Nephron (organoid): Measurements from ENCODE around the gene GSTM3.
"Not testable (repeated sequence)": the region's sequence is repeated elsewhere in the genome, so short reads cannot be mapped to it uniquely, and the experiment has no call there.

Experiments
- H3K27ac Mint-ChIP-seq, 3 experiments: 2 replicates each; pipeline ENCODE4 v1.8.0; 2020; ENCODE audit warnings: mixed read lengths in 3 of 3, mild to moderate bottlenecking in 2 of 3, moderate library complexity in 1 of 3
- H3K27me3 Mint-ChIP-seq: 2 replicates; pipeline ENCODE4 v1.8.0; 2021; ENCODE audit warnings: low read depth, mild to moderate bottlenecking, moderate library complexity, mixed read lengths
- H3K36me3 Mint-ChIP-seq: 2 replicates; pipeline ENCODE4 v1.8.0; 2020; ENCODE audit warnings: low read depth, mixed read lengths
- H3K4me1 Mint-ChIP-seq: 2 replicates; pipeline ENCODE4 v1.8.0; 2020; ENCODE audit warnings: mixed read lengths
- H3K4me3 Mint-ChIP-seq, 3 experiments: 2 replicates each; pipeline ENCODE4 v1.8.0; 2020; ENCODE audit warnings: mild to moderate bottlenecking in 3 of 3, mixed read lengths in 3 of 3, moderate library complexity in 2 of 3
- H3K9me3 Mint-ChIP-seq: 2 replicates; pipeline ENCODE4 v1.8.0; 2020; ENCODE audit warnings: mixed read lengths
- TF ChIP-seq, protein P1 (sequence below), 3 experiments: fragments of 200-600 bp; sonication (generic); IDR thresholded peaks; one replicate each; pipeline ENCODE4 v1.5.0; 2021; ENCODE audit warnings: antibody characterized with exemption in 3 of 3; ENCODE audit not compliant: unreplicated experiment in 3 of 3

Gene GSTM3

DNA sequence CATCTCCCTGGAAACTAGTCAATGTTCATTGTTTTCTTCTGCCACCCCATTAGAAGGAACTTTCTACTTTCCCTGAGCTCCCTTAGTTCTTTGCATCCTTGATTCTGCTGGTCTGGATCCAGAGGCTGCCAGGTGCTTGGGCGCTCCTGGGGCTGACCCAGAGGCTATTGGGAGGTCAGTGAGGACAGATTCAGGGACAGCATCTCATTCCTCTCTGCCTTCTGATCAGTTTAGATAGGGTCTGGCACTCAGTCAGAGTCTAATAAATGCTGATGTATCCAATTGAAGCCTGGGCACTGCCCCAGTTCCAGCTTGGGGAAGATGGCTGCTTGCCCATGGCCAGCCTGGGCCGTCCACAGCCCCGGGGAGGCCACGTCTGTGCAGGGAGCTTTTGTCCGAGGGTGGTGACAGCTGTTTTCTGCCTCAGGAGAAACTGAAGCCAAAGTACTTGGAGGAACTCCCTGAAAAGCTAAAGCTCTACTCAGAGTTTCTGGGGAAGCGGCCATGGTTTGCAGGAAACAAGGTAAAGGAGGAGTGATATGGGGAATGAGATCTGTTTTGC lies 50.9 kb downstream of the GSTM3 start:
- H3K27ac Mint-ChIP-seq = peak overlapping the region in 1 of 3 experiments; percentile 48
- peak overlapping the region; percentile 49 to 79 (median 78) for H3K4me3 Mint-ChIP-seq
- no peaks in the 10 kb centered on the region for H3K27me3 Mint-ChIP-seq
- peaks cover 5% of the 10 kb centered on the region for H3K4me1 Mint-ChIP-seq
- TF ChIP-seq, protein P1, sequence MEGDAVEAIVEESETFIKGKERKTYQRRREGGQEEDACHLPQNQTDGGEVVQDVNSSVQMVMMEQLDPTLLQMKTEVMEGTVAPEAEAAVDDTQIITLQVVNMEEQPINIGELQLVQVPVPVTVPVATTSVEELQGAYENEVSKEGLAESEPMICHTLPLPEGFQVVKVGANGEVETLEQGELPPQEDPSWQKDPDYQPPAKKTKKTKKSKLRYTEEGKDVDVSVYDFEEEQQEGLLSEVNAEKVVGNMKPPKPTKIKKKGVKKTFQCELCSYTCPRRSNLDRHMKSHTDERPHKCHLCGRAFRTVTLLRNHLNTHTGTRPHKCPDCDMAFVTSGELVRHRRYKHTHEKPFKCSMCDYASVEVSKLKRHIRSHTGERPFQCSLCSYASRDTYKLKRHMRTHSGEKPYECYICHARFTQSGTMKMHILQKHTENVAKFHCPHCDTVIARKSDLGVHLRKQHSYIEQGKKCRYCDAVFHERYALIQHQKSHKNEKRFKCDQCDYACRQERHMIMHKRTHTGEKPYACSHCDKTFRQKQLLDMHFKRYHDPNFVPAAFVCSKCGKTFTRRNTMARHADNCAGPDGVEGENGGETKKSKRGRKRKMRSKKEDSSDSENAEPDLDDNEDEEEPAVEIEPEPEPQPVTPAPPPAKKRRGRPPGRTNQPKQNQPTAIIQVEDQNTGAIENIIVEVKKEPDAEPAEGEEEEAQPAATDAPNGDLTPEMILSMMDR (IDR thresholded peaks at IDR 0.05; ENCODE audit: unreplicated experiment in 3 of 3) = no peak
- peaks cover 5% of the 10 kb centered on the region for H3K36me3 Mint-ChIP-seq
- H3K9me3 Mint-ChIP-seq = no peaks in the 10 kb centered on the region

DNA sequence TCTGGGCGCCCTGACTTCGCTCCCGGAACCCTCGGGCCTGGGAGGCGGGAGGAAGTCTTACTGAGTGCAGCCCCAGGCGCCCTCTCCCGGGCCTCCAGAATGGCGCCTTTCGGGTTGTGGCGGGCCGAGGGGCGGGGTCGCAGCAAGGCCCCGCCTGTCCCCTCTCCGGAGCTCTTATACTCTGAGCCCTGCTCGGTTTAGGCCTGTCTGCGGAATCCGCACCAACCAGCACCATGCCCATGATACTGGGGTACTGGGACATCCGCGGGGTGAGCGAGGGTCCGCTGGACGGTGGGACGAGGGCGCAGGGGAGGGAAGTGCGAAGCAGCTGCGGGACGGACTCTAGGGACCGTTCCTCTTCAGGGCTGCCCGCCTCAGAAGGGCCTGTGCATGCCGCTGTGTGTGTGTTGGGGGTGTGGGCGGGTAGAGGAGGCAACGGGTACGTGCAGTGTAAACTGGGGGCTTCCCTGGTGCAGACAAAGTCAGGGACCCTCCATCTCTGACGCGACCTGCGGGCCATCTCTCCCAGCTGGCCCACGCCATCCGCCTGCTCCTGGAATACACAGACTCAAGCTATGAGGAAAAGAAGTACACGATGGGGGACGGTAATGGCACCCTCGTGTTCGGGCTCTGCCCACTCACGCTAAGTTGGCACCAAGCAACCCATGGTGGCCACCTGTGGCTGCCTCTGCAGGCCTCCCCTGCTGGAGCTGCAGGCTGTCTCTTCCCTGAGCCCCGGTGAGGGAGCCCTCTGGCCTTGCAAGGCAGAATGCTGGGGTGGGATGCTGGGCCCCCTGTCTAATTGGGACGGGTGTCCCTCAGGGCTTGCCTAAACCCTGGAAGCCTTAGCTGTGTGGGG lies 53.0 kb downstream of the GSTM3 start, which contains the start of gene GSTM1:
TSS of gene GSTM1 (plus strand) at position 177 of the 859 bp plus-strand sequence. CDS start at position 234, 57 bp downstream.
- Mint-ChIP-seq H3K4me3 (peak within 1 kb of the TSS; percentile 82 to 90 (median 90)), H3K36me3 (peaks cover 5% of the 10 kb centered on the region), H3K4me1 (peaks cover 5% of the 10 kb centered on the region), H3K27me3 (no peaks in the 10 kb centered on the region), H3K27ac (peak within 1 kb of the TSS; percentile 95 to 98 (median 97)), H3K9me3 (no peaks in the 10 kb centered on the region)
- TF ChIP-seq, protein P1 (IDR thresholded peaks at IDR 0.05; ENCODE audit: unreplicated experiment in 3 of 3) = peak in 1 of 3 experiments; percentile 39

DNA sequence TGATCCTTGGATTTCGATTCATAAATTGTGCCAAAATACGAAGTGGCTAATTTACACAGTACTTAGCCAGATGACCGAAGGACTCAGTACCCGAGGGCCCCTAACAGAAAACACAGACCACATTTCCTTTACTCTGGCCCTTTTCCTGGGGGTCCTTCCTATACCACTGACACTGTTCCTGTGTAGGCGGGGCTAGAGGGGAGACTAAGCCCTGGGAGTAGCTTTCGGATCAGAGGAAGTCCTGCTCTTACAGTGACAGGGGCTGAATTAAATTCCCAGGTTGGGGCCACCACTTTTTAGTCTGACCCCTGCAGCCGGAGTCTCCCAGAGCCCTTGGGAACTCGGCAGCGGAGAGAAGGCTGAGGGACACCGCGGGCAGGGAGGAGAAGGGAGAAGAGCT lies 53.7 kb downstream of the GSTM3 start:
- Mint-ChIP-seq H3K27ac (peak overlapping the region; percentile 95 to 98 (median 97)), H3K4me3 (peak overlapping the region; percentile 82 to 90 (median 90))

DNA sequence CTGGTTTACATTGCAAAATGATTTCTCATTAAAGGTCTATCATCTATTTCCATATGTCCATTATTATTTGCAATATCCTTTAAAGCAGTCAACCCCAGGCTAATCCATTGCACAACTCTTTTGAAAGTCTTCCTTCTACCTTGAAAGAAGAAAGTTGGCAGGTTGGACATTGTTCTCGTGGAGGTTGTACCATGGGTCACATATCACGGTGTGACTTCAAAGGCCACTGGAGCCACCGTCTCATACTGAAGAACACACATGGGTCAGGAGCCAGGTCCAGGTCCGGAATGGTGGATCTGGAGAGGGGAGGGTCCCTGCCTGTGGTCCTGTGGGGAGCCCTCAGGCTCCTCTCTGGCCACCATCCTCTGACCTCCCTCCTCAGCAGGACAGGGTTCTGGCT lies 54.9 kb downstream of the GSTM3 start:
- not testable (repeated sequence) for H3K4me3 Mint-ChIP-seq, H3K4me1 Mint-ChIP-seq, H3K9me3 Mint-ChIP-seq, H3K36me3 Mint-ChIP-seq, H3K27me3 Mint-ChIP-seq
- peak overlapping the region in 1 of 3 experiments; percentile 55 for H3K27ac Mint-ChIP-seq

More for the DNA sequence above, 53.7 kb downstream of the GSTM3 start:
- H3K4me1 Mint-ChIP-seq, H3K9me3 Mint-ChIP-seq, H3K27me3 Mint-ChIP-seq, H3K36me3 Mint-ChIP-seq: not testable (repeated sequence)

DNA sequence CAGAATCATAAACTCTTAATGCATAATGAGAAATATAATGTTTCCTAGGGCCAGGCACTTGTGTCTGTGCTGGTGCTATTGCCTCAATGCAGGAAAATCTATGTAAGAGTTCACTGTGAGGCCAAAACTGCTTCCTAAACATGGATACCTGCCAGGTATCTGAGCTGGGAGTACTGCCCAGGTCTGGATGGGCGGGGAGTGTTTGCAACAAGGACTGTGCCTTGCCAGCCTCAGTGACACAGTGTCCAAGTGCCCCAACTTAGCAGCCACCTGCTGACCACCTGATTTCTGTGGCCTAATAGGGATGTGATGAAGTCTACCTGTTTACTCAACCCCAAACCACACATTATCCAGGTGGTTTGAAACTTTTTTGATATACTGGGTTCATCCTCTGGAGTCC lies 55.4 kb downstream of the GSTM3 start:
- not testable (repeated sequence) for H3K9me3 Mint-ChIP-seq, H3K36me3 Mint-ChIP-seq, H3K27me3 Mint-ChIP-seq, H3K27ac Mint-ChIP-seq, H3K4me1 Mint-ChIP-seq, H3K4me3 Mint-ChIP-seq

DNA sequence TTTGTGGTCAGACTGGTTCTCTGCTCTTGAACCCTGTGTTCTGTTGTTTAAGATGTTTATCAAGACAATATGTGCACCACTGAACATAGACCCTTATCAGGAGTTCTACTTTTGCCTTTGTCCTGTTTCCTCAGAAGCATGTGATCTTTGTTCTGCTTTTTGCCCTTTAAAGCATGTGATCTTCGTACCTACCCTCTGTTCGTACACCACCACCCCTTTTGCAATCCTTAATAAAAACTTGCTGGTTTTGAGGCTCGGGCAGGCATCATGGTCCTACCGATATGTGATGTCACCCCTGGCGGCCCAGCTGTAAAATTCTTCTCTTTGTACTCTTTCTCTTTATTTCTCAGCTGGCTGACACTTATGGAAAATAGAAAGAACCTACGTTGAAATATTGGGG lies 56.1 kb downstream of the GSTM3 start:
- H3K27ac Mint-ChIP-seq, H3K27me3 Mint-ChIP-seq, H3K9me3 Mint-ChIP-seq, H3K4me1 Mint-ChIP-seq, H3K36me3 Mint-ChIP-seq, H3K4me3 Mint-ChIP-seq: not testable (repeated sequence)
